ENCODE data around the gene LENG1. TPM values are rescaled to one million over a fixed set of nuclear protein-coding genes. Genes with fewer than 3 reads are reported as not detected.

LENG1 gene
- total RNA-seq, 1 donor from 2014 or later, result 7.3 TPM

DNA sequence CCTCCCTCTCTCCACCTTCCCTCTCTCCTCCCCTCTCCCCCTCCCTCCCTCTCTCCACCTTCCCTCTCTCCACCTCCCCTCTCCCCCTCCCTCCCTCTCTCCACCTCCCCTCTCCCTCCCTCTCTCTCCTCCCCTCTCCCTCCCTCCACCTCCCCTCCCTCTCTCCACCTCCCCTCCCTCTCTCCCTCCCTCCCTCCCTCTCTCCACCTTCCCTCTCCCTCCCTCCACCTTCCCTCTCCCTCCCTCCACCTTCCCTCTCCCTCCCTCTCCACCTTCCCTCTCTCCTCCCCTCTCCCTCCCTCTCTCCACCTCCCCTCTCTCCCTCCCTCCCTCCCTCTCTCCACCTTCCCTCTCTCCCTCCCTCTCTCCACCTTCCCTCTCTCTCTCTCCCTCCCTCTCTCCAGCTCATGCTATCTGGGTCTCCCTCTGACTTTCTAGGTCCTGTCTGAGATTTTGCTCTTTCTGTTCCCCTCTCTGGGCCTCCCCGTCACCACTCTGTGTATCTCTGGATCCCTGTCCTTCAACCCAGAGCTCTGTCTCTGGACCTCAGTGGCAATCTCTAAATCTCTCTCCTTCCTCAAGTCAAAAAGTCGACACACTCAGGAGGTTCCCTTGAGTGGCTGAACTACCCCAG, 25.4 kb downstream of the LENG1 start:
- Histone ChIP-seq H3K27me3 (ENCODE audit: low read depth) (no peaks in the 10 kb centered on the region), H3K9me3 (replicated peaks) (no peaks in the 10 kb centered on the region), H3K4me3 (no peak overlapping the region), H3K4me1 (peaks cover 27% of the 10 kb centered on the region), H3K36me3 (peaks cover 23% of the 10 kb centered on the region), H3K27ac (replicated peaks) (no peak overlapping the region)
- no peak for DNase-seq
- TF ChIP-seq CTCF (IDR thresholded peaks at IDR 0.05; ENCODE audit: borderline replicate concordance), result no peak
- intact Hi-C loops (cut with micrococcal nuclease), result no loop called here

GRCh38 chr19:54133312-54133956, 26.1 kb downstream of the LENG1 start:
- H3K4me1 ChIP-seq, result peaks cover 21% of the 10 kb centered on the region
- intact Hi-C loops (cut with micrococcal nuclease), result no loop called here
- H3K27me3 ChIP-seq (ENCODE audit: low read depth), result no peaks in the 10 kb centered on the region
- no peaks in the 10 kb centered on the region for H3K9me3 ChIP-seq (replicated peaks)
- H3K4me3 ChIP-seq, result no peak overlapping the region
- DNase-seq, result no peak
- peaks cover 30% of the 10 kb centered on the region for H3K36me3 ChIP-seq
- no peak overlapping the region for H3K27ac ChIP-seq (replicated peaks)
- no peak for TF ChIP-seq CTCF (IDR thresholded peaks at IDR 0.05; ENCODE audit: borderline replicate concordance)

- H3K4me1 ChIP-seq, result no peaks in the 10 kb centered on the region
- no peak overlapping the region for H3K27ac ChIP-seq (replicated peaks)
- H3K36me3 ChIP-seq, result peaks cover 68% of the 10 kb centered on the region
- no peak for TF ChIP-seq CTCF (IDR thresholded peaks at IDR 0.05; ENCODE audit: borderline replicate concordance)
- no peaks in the 10 kb centered on the region for H3K27me3 ChIP-seq (ENCODE audit: low read depth)
- no peak overlapping the region for H3K4me3 ChIP-seq
- no peak for DNase-seq
- no peaks in the 10 kb centered on the region for H3K9me3 ChIP-seq (replicated peaks)
- intact Hi-C loops (cut with micrococcal nuclease), result no loop called here
Observed at GRCh38 chr19:54129617-54129996, 29.9 kb downstream of the LENG1 start.

DNA sequence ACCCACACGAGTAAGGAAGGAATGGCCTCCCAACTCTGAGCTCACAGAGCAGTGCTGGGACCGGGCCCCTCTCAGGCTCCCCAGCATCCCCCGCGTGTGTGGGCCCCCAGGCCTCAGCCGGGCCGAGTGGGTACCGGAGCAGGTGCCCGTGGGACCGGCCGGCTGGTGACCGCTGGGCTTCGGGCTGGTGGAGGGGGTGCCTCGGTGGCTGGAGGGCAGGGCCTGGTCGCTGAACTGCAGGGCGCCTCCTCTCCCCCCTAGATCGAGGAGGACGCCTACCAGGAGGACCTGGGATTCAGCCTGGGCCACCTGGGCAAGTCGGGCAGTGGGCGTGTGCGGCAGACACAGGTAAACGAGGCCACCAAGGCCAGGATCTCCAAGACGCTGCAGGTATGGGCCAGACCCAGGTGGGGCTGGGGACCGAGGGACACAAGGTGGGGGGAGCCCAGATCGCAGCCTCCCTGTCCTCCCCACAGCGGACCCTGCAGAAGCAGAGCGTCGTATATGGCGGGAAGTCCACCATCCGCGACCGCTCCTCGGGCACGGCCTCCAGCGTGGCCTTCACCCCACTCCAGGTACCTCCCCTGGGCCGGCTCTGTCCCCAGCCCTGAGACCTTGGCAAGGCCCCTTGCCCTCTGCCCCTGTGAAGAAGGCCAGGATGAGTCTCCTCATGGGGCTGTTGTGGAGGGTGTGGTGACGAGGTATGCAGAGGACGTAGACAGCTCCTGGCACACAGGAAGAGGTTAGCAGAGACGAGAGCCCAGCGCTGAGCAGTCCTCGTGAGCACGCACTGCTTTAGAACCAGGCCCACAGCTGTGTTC, 30.5 kb downstream of the LENG1 start:
- no peak for DNase-seq
- H3K9me3 ChIP-seq (replicated peaks), result no peaks in the 10 kb centered on the region
- no peak overlapping the region for H3K27ac ChIP-seq (replicated peaks)
- TF ChIP-seq CTCF (IDR thresholded peaks at IDR 0.05; ENCODE audit: borderline replicate concordance), result no peak
- no peaks in the 10 kb centered on the region for H3K4me1 ChIP-seq
- no peak overlapping the region for H3K4me3 ChIP-seq
- intact Hi-C loops (cut with micrococcal nuclease), result no loop called here
- no peaks in the 10 kb centered on the region for H3K27me3 ChIP-seq (ENCODE audit: low read depth)
- H3K36me3 ChIP-seq, result peaks cover 74% of the 10 kb centered on the region

- intact Hi-C loops (cut with micrococcal nuclease), result no loop called here
- no peak overlapping the region for H3K27ac ChIP-seq (replicated peaks)
- H3K27me3 ChIP-seq (ENCODE audit: low read depth), result no peaks in the 10 kb centered on the region
- no peak for DNase-seq
- H3K4me3 ChIP-seq, result no peak overlapping the region
- no peak for TF ChIP-seq CTCF (IDR thresholded peaks at IDR 0.05; ENCODE audit: borderline replicate concordance)
- H3K9me3 ChIP-seq (replicated peaks), result no peaks in the 10 kb centered on the region
- H3K4me1 ChIP-seq, result no peaks in the 10 kb centered on the region
- H3K36me3 ChIP-seq, result peaks cover 80% of the 10 kb centered on the region
Observed at GRCh38 chr19:54128441-54128725, 31.1 kb downstream of the LENG1 start.

All from left ventricle myocardium inferior (tissue), 1 donor.